KG1 (cell line): ENCODE data around the gene PDE3A.

Source experiments
- DNase-seq: peaks from one replicate; lab custom pipeline; 2025; lab: John Stamatoyannopoulos, UW

Gene PDE3A

GRCh38 chr12:20711846-20712245 is 343.5 kb downstream of the PDE3A start:
- DNase-seq, result no peak

GRCh38 chr12:20716037-20716436 is 347.7 kb downstream of the PDE3A start:
- DNase-seq, result no peak

DNA sequence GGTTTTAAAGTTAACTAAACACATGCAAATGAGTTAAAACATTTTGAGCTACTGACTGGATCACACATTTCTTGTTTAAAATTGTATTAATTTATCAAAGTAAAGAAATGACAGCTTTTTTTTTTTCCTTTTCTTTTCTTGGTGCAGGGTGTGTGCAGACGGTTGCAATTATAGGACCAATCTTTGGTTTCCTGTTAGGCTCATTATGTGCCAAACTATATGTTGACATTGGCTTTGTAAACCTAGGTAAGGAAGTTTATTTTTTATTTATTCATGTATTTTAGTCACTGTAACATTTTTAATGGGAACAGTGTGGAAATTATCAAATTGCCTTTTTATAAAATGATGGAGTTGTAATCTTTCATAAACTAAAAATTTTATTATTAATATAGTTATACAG is 348.6 kb downstream of the PDE3A start:
- no peak for DNase-seq

DNA sequence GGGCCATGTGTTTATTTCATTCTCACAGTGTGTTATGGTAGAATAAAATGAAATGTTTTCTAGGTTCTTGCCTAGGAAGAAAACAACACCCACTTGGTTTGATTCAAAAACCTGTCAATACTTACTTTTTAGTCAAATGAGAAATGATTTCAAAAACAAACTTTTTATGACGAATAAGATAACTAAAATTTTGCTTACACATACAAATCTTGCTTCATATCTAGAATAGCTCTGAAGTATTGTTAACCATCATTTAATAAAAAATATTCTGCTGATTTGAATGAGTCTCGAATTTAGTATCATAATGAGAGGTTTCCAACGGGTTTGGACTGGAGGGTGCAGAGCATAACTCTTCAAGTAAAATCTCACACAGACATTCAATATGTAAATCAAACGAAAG is 350.0 kb downstream of the PDE3A start:
- DNase-seq, result no peak

GRCh38 chr12:20722142-20722541 is 353.8 kb downstream of the PDE3A start:
- no peak for DNase-seq

- no peak for DNase-seq
These were observed 362.9 kb downstream of the PDE3A start for GRCh38 chr12:20731274-20731673.
